HepG2 (cell line): Measurements from ENCODE around the gene STARD5. TPM values are rescaled to one million over a fixed set of nuclear protein-coding genes. Genes with fewer than 3 reads are reported as not detected.

Experiments used
- ATAC-seq: fragments of 200-7000 bp; cut with Tn5 transposase; 3 replicates; pipeline ENCODE4 v1.9.1; 2020; ENCODE audit warnings: mild to moderate bottlenecking, moderate library complexity
- BruUV-seq: library from RNA; stranded (reverse); fragments of 400-500 nt; replicated peaks from 2 replicates; lab custom pipeline; 2021; lab: Mats Ljungman, UMichigan
- CTCF ChIA-PET: fragments of 300-600 bp; formaldehyde crosslinking; extraction: SDS; loops from one replicate; lab custom pipeline; 2021; ENCODE audit warnings: low total read pairs, inconsistent platforms, low intra/inter-chr PET ratio; lab: Yijun Ruan, JAX
- POLR2A ChIA-PET: fragments of 350-600 bp; sonication (Branson Sonifier 250); formaldehyde crosslinking; loops from one replicate; lab custom pipeline; 2020; ENCODE audit warnings: antibody characterized with exemption, inconsistent platforms; lab: Yijun Ruan, JAX
- DNase-seq: peaks from one replicate; pipeline ENCODE4 v3.0.0-alpha.2; 2015; ENCODE audit warnings: low spot score
- FAIRE-seq: peaks from 3 replicates; lab custom pipeline; 2011; peaks lifted over from hg19 to GRCh38; lab: Jason Lieb, UNC
- H2AFZ ChIP-seq: one replicate; pipeline ENCODE4 v1.6.1; 2011; ENCODE audit warnings: low read length, inconsistent platforms
- H3K27ac ChIP-seq: fragments of 300-600 bp; 3 replicates; pipeline ENCODE4 v1.8.0; 2011; ENCODE audit warnings: mixed run types, mild to moderate bottlenecking, mixed read lengths, low read length, inconsistent platforms; ENCODE audit not compliant: insufficient read depth; ENCODE audit errors: extremely low read length
- H3K27me3 ChIP-seq, 2 experiments: fragments of 200-600 bp in 1 of 2; 2 replicates in 1 of 2; 3 replicates in 1 of 2; pipeline versions ENCODE4 v1.6.0 to v1.8.0; 2011; ENCODE audit warnings: low read length in 2 of 2, mild to moderate bottlenecking in 2 of 2, moderate library complexity in 2 of 2, inconsistent platforms in 1 of 2; ENCODE audit not compliant: insufficient read depth in 2 of 2, control insufficient read depth in 1 of 2
- H3K36me3 ChIP-seq, 2 experiments: fragments of 200-600 bp in 1 of 2; replicated peaks in 1 of 2; 2 replicates in 1 of 2; 3 replicates in 1 of 2; pipeline versions ENCODE4 v1.5.1 to v1.8.0; 2011; ENCODE audit warnings: low read length in 2 of 2, inconsistent platforms in 1 of 2; ENCODE audit not compliant: insufficient read depth in 2 of 2, control insufficient read depth in 1 of 2
- H3K4me1 ChIP-seq: 2 replicates; pipeline ENCODE4 v1.5.1; 2012; ENCODE audit warnings: low read length, inconsistent platforms; ENCODE audit not compliant: insufficient read depth
- H3K4me2 ChIP-seq: 2 replicates; pipeline ENCODE4 v1.6.0; 2011; ENCODE audit warnings: low read depth, low read length, inconsistent platforms
- H3K4me3 ChIP-seq, 3 experiments: fragments of 200-600 bp in 1 of 3; sonication (generic), shearing (Covaris generic) in 1 of 3; replicated peaks in 1 of 3; 2 replicates each; pipeline ENCODE4 v1.5.1; 2011 to 2016; ENCODE audit warnings: low read length in 3 of 3, inconsistent platforms in 2 of 3, low read depth in 2 of 3, mild to moderate bottlenecking in 2 of 3, control low read depth in 1 of 3, mixed read lengths in 1 of 3; ENCODE audit not compliant: insufficient read depth in 1 of 3
- H3K79me2 ChIP-seq: one replicate; pipeline ENCODE4 v1.6.1; 2011; ENCODE audit warnings: low read length, inconsistent platforms; ENCODE audit not compliant: insufficient read depth
- H3K9ac ChIP-seq: 2 replicates; pipeline ENCODE4 v1.6.0; 2011; ENCODE audit warnings: mild to moderate bottlenecking, low read depth, low read length, inconsistent platforms; ENCODE audit not compliant: insufficient read depth
- H3K9me3 ChIP-seq: 2 replicates; pipeline ENCODE4 v1.5.1; 2012; ENCODE audit warnings: mild to moderate bottlenecking, low read length
- H4K20me1 ChIP-seq: 2 replicates; pipeline ENCODE4 v1.6.0; 2011; ENCODE audit warnings: inconsistent platforms, mild to moderate bottlenecking, low read length, moderate library complexity; ENCODE audit not compliant: insufficient read depth
- XBP1 ChIP-seq: sonication (generic); formaldehyde crosslinking; IDR thresholded peaks from 2 replicates; pipeline ENCODE4 v1.5.0; 2020; ENCODE audit warnings: missing genetic modification reagents
- ZNF382 ChIP-seq: sonication (generic); formaldehyde crosslinking; IDR thresholded peaks from 2 replicates; pipeline ENCODE4 v1.5.0; 2020; ENCODE audit warnings: missing genetic modification reagents, mild to moderate bottlenecking, borderline replicate concordance
- ZNF577 ChIP-seq: sonication (generic); formaldehyde crosslinking; IDR thresholded peaks from 2 replicates; pipeline ENCODE4 v1.4.0; 2020; ENCODE audit warnings: mild to moderate bottlenecking, low read depth, missing genetic modification reagents, borderline replicate concordance
- ZNF605 ChIP-seq: sonication (generic); formaldehyde crosslinking; IDR thresholded peaks from 2 replicates; pipeline ENCODE4 v1.8.0; 2022; ENCODE audit warnings: mild to moderate bottlenecking, missing genetic modification reagents
- ZNF773 ChIP-seq: sonication (generic); formaldehyde crosslinking; IDR thresholded peaks from 2 replicates; pipeline ENCODE4 v1.4.0; 2020; ENCODE audit warnings: missing genetic modification reagents, borderline replicate concordance
- ZNF777 ChIP-seq: sonication (generic); formaldehyde crosslinking; IDR thresholded peaks from 2 replicates; pipeline ENCODE4 v1.4.0; 2020; ENCODE audit warnings: missing genetic modification reagents
- WGBS: methylation state at CpG from one replicate; pipeline ENCODE4 v1.1.6; 2017; ENCODE audit warnings: low lambda C conversion rate; 5-methylcytosine and 5-hydroxymethylcytosine counted together
- in situ Hi-C: cut with HindIII; loops from 2 replicates; pipeline ENCODE4 v1.10.0; 2017; ENCODE audit warnings: low pct_unique_long_range_greater_than_20kb; ENCODE audit not compliant: extremely low pct_ligation_motif_present
- intact Hi-C: fragments of 100-400 bp; cut with micrococcal nuclease; formaldehyde crosslinking; loops from one replicate; pipeline ENCODE4 v1.10.0; 2022; ENCODE audit not compliant: unreplicated experiment
- polyA plus RNA-seq, 8 experiments: library from polyadenylated mRNA; depleted of rRNA in 3 of 8; stranded (reverse) in 7 of 8; unstranded in 1 of 8; fragments of >200 nt; fragmentation: Illumina TruSeq in 4 of 8; extraction: Trizol in 4 of 8; gene quantifications; 2 replicates each; pipeline versions ENCODE4 v1.2.1 to v1.2.3, GENCODE V29; 2011 to 2016; ENCODE audit warnings: low read depth in 4 of 8, missing spikeins in 1 of 8, mixed read lengths in 1 of 8; ENCODE audit not compliant: insufficient read depth in 1 of 8
- total RNA-seq, 5 experiments: library from RNA; depleted of rRNA; stranded (reverse); fragments of >200 nt; fragmentation: Illumina TruSeq; extraction: Trizol; gene quantifications; 2 replicates each; pipeline ENCODE4 v1.2.3, GENCODE V29; 2016; ENCODE audit warnings: low read depth in 1 of 5
- TF ChIP-seq, protein P1 (sequence below): IDR thresholded peaks from 2 replicates; pipeline ENCODE4 v1.6.1; 2016; ENCODE audit warnings: missing biosample characterization, missing genetic modification reagents, low read depth
- TF ChIP-seq, protein P2 (sequence below): sonication (generic); formaldehyde crosslinking; IDR thresholded peaks from 2 replicates; pipeline ENCODE4 v1.4.0; 2020; ENCODE audit warnings: missing genetic modification reagents
- TF ChIP-seq, protein P3 (sequence below): sonication (generic); formaldehyde crosslinking; IDR thresholded peaks from 2 replicates; pipeline ENCODE4 v1.4.0; 2020; ENCODE audit warnings: mild to moderate bottlenecking, low read depth, missing genetic modification reagents

The STARD5 gene
- total and polyA plus RNA-seq, 2 of the 13 experiments (the other 11 are each of a cell fraction or from before 2014, with no cell fraction given) = 3.1 to 3.5 TPM

DNA sequence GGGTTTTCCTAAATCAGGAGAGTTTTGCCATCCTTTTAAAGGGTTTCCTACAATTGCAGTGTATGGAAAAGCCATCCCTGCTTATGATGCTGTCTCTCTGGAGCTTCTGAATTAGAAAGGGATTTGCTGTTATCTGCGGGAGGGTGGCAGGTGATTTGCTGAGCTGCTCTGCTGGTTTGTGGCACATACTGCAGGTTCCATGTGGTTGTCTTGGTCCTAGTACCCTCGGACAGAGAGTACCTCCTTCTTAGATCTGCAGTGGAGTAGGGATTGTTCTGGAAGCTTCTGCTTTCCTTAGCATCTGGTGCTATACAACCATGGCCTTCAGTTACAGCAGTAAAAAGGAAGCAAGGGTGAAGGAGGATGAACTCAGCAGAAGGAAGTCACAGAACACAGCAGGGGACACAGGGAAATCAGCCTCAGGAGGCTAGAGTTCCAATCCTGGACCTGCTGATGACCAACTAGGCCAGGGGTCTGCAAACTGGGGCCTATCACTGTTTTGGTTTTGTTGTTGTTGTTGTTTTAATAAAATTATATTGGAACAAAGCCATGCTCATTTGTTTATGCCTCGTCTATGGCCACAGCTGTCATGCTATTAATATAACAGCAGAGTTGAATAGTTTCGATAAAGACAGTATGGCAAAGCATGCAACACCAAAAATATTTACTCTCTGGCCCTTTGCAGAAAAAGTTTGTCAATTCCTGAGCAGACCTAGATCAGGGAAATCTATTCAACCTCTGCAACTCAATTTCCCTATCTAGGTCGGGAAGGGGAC is 39.5 kb downstream of the STARD5 start:
- Histone ChIP-seq H3K9ac (no peak overlapping the region), H3K4me2 (no peak overlapping the region), H3K27me3 (peaks cover 1 to 28% of the 10 kb centered on the region in 2 experiments; a peak in 2 of 5 replicates), H3K27ac (no peak overlapping the region), H2AFZ (no peak overlapping the region), H3K36me3 (no peaks in the 10 kb centered on the region), H3K9me3 (no peaks in the 10 kb centered on the region), H4K20me1 (no peaks in the 10 kb centered on the region), H3K4me1 (no peaks in the 10 kb centered on the region), H3K79me2 (no peaks in the 10 kb centered on the region), H3K4me3 (no peak overlapping the region)
- in situ Hi-C loops = no loop called here
- TF ChIP-seq, protein P1, sequence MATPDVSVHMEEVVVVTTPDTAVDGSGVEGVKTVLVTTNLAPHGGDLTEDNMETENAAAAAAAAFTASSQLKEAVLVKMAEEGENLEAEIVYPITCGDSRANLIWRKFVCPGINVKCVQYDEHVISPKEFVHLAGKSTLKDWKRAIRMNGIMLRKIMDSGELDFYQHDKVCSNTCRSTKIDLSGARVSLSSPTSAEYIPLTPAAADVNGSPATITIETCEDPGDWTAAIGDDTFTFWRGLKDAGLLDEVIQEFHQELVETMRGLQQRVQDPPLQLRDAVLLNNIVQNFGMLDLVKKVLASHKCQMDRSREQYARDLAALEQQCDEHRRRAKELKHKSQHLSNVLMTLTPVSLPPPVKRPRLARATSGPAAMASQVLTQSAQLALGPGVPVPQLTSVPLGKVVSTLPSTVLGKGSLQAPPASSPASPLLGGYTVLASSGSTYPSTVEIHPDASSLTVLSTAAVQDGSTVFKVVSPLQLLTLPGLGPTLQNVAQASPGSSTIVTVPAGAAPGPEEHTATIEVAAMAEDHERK = no peak
- TF ChIP-seq, protein P2, sequence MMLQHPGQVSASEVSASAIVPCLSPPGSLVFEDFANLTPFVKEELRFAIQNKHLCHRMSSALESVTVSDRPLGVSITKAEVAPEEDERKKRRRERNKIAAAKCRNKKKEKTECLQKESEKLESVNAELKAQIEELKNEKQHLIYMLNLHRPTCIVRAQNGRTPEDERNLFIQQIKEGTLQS (CRISPR knock-in tag) = no peak
- TF ChIP-seq ZNF577 = no peak
- no peak for TF ChIP-seq ZNF605
- TF ChIP-seq ZNF773 (CRISPR knock-in tag) = no peak
- TF ChIP-seq XBP1 (CRISPR knock-in tag) = no peak
- TF ChIP-seq, protein P3, sequence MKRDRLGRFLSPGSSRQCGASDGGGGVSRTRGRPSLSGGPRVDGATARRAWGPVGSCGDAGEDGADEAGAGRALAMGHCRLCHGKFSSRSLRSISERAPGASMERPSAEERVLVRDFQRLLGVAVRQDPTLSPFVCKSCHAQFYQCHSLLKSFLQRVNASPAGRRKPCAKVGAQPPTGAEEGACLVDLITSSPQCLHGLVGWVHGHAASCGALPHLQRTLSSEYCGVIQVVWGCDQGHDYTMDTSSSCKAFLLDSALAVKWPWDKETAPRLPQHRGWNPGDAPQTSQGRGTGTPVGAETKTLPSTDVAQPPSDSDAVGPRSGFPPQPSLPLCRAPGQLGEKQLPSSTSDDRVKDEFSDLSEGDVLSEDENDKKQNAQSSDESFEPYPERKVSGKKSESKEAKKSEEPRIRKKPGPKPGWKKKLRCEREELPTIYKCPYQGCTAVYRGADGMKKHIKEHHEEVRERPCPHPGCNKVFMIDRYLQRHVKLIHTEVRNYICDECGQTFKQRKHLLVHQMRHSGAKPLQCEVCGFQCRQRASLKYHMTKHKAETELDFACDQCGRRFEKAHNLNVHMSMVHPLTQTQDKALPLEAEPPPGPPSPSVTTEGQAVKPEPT (CRISPR knock-in tag) = no peak
- TF ChIP-seq ZNF777 (CRISPR knock-in tag) = no peak
- TF ChIP-seq ZNF382 (CRISPR knock-in tag) = no peak
- ChIA-PET POLR2A (no interaction called here), CTCF (no interaction called here)
- BruUV-seq = no TSS peak
- no peak for ATAC-seq
- 0% methylated on average over 5 of the region's 5 CpGs for WGBS
- intact Hi-C loops = no loop called here
- FAIRE-seq = no peak
- no peak for DNase-seq
